ENCODE results near the gene CLCN7.

DNA sequence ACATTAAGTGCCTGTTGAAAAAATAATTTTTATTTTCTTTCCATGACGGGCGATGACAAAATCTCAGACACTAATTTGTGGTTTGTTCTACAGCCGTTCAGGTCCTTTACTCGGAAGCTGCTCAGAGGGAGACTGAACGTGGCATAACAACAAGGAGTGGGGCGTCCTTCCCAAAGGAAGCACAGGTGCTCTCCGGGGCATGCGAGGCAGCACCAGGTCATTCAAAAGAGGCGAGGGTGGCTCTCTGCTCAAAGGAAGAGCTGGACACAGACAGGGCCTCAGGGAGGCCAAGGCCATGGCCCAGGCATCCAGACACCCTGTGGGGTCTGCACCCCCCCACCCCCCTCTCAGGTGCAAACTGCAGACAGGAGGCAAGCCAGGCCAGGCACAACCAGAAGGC is 76.5 kb downstream of the CLCN7 start:
- TF ChIP-seq, protein P1, sequence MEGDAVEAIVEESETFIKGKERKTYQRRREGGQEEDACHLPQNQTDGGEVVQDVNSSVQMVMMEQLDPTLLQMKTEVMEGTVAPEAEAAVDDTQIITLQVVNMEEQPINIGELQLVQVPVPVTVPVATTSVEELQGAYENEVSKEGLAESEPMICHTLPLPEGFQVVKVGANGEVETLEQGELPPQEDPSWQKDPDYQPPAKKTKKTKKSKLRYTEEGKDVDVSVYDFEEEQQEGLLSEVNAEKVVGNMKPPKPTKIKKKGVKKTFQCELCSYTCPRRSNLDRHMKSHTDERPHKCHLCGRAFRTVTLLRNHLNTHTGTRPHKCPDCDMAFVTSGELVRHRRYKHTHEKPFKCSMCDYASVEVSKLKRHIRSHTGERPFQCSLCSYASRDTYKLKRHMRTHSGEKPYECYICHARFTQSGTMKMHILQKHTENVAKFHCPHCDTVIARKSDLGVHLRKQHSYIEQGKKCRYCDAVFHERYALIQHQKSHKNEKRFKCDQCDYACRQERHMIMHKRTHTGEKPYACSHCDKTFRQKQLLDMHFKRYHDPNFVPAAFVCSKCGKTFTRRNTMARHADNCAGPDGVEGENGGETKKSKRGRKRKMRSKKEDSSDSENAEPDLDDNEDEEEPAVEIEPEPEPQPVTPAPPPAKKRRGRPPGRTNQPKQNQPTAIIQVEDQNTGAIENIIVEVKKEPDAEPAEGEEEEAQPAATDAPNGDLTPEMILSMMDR (IDR thresholded peaks at IDR 0.05), result no peak
- TF ChIP-seq POLR2A (IDR thresholded peaks at IDR 0.05), result no peak

All from thyroid gland (tissue), 4 donors.